Measurements from ENCODE around the gene RPLP2. TPM values are rescaled to one million over a fixed set of nuclear protein-coding genes. Genes with fewer than 3 reads are reported as not detected.

RPLP2 gene
- total RNA-seq, 1 donor from 2014 or later: 418 TPM

DNA sequence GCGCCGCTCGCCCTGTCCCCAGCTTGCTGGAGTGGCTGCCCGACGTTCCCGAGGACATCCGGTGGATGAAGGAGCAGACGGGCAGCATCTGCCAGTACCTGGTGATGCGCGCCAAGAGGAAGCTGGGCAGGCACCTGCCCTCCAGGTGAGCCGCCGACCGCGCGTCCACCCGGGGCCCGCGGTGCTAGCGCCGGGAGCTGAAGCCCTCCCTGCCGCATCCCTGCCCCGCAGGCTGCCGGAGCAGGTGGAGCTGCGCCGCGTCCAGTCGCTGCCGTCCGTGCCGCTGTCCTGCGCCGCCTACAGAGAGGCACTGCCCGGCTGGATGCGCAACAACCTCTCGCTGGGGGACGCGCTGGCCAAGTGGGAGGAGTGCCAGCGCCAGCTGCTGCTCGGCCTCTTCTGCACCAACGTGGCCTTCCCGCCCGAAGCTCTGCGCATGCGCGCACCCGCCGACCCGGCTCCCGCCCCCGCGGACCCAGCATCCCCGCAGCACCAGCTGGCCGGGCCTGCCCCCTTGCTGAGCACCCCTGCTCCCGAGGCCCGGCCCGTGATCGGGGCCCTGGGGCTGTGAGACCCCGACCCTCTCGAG is 14.6 kb downstream of the RPLP2 start:
- Mint-ChIP-seq H3K36me3 (peaks cover 4% of the 10 kb centered on the region), H3K4me1 (peaks cover 30% of the 10 kb centered on the region), H3K9me3 (no peaks in the 10 kb centered on the region), H3K4me3 (no peak overlapping the region), H3K27ac (no peak overlapping the region), H3K27me3 (ENCODE audit: insufficient read depth, low read depth) (peaks cover 25% of the 10 kb centered on the region)
- H3K4me1 ChIP-seq: peaks cover 25% of the 10 kb centered on the region
- TF ChIP-seq, protein P1, sequence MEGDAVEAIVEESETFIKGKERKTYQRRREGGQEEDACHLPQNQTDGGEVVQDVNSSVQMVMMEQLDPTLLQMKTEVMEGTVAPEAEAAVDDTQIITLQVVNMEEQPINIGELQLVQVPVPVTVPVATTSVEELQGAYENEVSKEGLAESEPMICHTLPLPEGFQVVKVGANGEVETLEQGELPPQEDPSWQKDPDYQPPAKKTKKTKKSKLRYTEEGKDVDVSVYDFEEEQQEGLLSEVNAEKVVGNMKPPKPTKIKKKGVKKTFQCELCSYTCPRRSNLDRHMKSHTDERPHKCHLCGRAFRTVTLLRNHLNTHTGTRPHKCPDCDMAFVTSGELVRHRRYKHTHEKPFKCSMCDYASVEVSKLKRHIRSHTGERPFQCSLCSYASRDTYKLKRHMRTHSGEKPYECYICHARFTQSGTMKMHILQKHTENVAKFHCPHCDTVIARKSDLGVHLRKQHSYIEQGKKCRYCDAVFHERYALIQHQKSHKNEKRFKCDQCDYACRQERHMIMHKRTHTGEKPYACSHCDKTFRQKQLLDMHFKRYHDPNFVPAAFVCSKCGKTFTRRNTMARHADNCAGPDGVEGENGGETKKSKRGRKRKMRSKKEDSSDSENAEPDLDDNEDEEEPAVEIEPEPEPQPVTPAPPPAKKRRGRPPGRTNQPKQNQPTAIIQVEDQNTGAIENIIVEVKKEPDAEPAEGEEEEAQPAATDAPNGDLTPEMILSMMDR (IDR thresholded peaks at IDR 0.05): no peak
- TF ChIP-seq EZH2phosphoT487 (IDR thresholded peaks at IDR 0.05) (no peak), EZH2 (IDR thresholded peaks at IDR 0.05) (no peak)
- no peak overlapping the region for H2AFZ ChIP-seq (replicated peaks)
- H4K20me1 ChIP-seq (ENCODE audit: low read depth): peaks cover 68% of the 10 kb centered on the region
- H3K4me2 ChIP-seq: no peak overlapping the region
- no peak overlapping the region for H3K9ac ChIP-seq
- H3K27ac ChIP-seq: no peak overlapping the region
- peaks cover 45% of the 10 kb centered on the region for H3K27me3 ChIP-seq
- H3K9me3 ChIP-seq (ENCODE audit: low read depth): no peaks in the 10 kb centered on the region
- H3F3A ChIP-seq (ENCODE audit: low read depth): peaks cover 35% of the 10 kb centered on the region
- H3K4me3 ChIP-seq: no peak overlapping the region
- H3K79me2 ChIP-seq (ENCODE audit: low read depth): peaks cover 9% of the 10 kb centered on the region
- no peak for DNase-seq (ENCODE audit: low spot score)
- H3K36me3 ChIP-seq: no peaks in the 10 kb centered on the region

DNA sequence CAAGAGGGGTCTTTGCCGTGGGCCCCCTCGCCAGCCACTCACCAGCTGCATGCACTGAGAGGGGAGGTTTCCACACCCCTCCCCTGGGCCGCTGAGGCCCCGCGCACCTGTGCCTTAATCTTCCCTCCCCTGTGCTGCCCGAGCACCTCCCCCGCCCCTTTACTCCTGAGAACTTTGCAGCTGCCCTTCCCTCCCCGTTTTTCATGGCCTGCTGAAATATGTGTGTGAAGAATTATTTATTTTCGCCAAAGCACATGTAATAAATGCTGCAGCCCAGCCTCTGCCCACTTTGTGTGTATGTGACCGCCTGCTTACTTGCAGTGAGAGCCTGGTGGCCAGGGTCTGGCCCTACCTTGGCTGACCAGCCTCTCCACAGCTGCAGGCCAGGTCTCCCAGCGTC is 15.2 kb downstream of the RPLP2 start:
- Histone ChIP-seq H2AFZ (replicated peaks) (no peak overlapping the region), H3K4me3 (no peak overlapping the region), H3K79me2 (ENCODE audit: low read depth) (peaks cover 9% of the 10 kb centered on the region), H3K4me1 (peaks cover 31% of the 10 kb centered on the region), H4K20me1 (ENCODE audit: low read depth) (peaks cover 69% of the 10 kb centered on the region), H3K9ac (no peak overlapping the region), H3K9me3 (ENCODE audit: low read depth) (no peaks in the 10 kb centered on the region), H3F3A (ENCODE audit: low read depth) (peaks cover 37% of the 10 kb centered on the region), H3K4me2 (no peak overlapping the region), H3K36me3 (no peaks in the 10 kb centered on the region), H3K27ac (no peak overlapping the region), H3K27me3 (peaks cover 50% of the 10 kb centered on the region)
- TF ChIP-seq EZH2 (IDR thresholded peaks at IDR 0.05) (no peak), EZH2phosphoT487 (IDR thresholded peaks at IDR 0.05) (no peak)
- TF ChIP-seq, protein P1 (IDR thresholded peaks at IDR 0.05): no peak
- Mint-ChIP-seq H3K27me3 (ENCODE audit: insufficient read depth, low read depth) (peaks cover 25% of the 10 kb centered on the region), H3K9me3 (no peaks in the 10 kb centered on the region), H3K27ac (no peak overlapping the region), H3K4me3 (no peak overlapping the region), H3K4me1 (peaks cover 33% of the 10 kb centered on the region), H3K36me3 (peaks cover 4% of the 10 kb centered on the region)
- DNase-seq (ENCODE audit: low spot score): no peak

DNA sequence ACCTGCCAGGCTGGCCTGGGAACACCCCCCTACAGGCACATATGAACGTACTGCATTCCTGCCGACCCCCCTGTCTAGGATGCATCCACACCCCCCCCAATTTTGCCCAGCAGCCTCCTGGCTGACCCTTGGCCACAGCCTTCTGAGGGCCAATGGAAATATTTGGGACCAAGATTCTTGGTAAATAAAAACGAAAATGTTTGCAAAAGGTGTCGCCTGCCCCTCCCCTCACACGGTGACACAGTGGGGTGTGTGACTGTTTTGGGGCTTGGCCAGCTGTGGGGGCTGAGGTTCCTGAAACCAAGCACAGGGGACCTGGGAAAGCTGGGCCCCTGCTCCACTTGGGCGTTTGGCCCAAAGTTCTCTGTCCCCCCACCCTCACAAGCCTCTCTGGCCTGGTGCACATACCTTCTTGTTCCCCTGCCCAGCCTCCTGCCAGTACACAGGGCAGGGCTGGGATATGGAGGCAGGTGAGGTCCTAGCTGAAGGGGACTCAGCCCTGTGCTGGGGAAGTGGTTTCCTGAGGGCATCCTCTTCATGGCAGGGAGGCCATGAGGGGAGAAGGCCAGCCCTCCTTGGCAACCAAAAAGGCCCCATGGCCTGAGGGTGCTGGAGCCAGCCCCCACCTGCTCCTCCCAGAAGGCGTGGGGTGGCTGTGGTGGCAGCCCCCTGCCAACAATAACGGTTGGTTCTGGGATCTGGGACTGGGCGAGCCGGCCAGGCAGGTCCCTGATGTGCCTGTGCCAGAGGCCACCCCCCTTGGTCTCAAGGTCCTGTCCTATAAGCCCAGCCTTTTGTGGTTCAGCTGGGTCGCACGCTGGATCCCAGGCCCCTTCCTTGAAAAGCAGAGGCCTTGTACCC is 15.8 kb downstream of the RPLP2 start:
- Histone ChIP-seq H3K4me2 (no peak overlapping the region), H3K9ac (no peak overlapping the region), H3K27ac (no peak overlapping the region), H3F3A (ENCODE audit: low read depth) (peaks cover 42% of the 10 kb centered on the region), H4K20me1 (ENCODE audit: low read depth) (peaks cover 63% of the 10 kb centered on the region), H3K4me3 (no peak overlapping the region), H3K79me2 (ENCODE audit: low read depth) (peaks cover 3% of the 10 kb centered on the region), H3K27me3 (peaks cover 57% of the 10 kb centered on the region), H3K9me3 (ENCODE audit: low read depth) (no peaks in the 10 kb centered on the region), H3K36me3 (no peaks in the 10 kb centered on the region), H2AFZ (replicated peaks) (no peak overlapping the region), H3K4me1 (peaks cover 35% of the 10 kb centered on the region)
- no peaks in the 10 kb centered on the region for H3K9me3 Mint-ChIP-seq
- peaks cover 30% of the 10 kb centered on the region for H3K27me3 Mint-ChIP-seq (ENCODE audit: insufficient read depth, low read depth)
- peaks cover 4% of the 10 kb centered on the region for H3K36me3 Mint-ChIP-seq
- H3K4me1 Mint-ChIP-seq: peaks cover 33% of the 10 kb centered on the region
- H3K27ac Mint-ChIP-seq: no peak overlapping the region
- no peak for TF ChIP-seq EZH2 (IDR thresholded peaks at IDR 0.05)
- TF ChIP-seq, protein P1 (IDR thresholded peaks at IDR 0.05): no peak
- no peak for TF ChIP-seq EZH2phosphoT487 (IDR thresholded peaks at IDR 0.05)
- DNase-seq (ENCODE audit: low spot score): no peak
- H3K4me3 Mint-ChIP-seq: no peak overlapping the region

Measured in neural progenitor cell (in vitro differentiated cells).